M059J (cell line): ENCODE measurements around the gene HPS1. TPM values are rescaled to one million over a fixed set of nuclear protein-coding genes. Genes with fewer than 3 reads are reported as not detected.

Experiments used
- DNase-seq: peaks from one replicate; pipeline ENCODE4 v3.0.0-alpha.2; 2012; ENCODE audit warnings: low read depth
- total RNA-seq: library from RNA; depleted of rRNA; stranded (reverse); fragments of >200 nt; shearing (Covaris generic); gene quantifications from 2 replicates; pipeline ENCODE4 v1.2.3, GENCODE V29; 2014; rRNA removed

HPS1 gene
- 31.7 and 32.2 TPM in 2 replicates for total RNA-seq

DNA sequence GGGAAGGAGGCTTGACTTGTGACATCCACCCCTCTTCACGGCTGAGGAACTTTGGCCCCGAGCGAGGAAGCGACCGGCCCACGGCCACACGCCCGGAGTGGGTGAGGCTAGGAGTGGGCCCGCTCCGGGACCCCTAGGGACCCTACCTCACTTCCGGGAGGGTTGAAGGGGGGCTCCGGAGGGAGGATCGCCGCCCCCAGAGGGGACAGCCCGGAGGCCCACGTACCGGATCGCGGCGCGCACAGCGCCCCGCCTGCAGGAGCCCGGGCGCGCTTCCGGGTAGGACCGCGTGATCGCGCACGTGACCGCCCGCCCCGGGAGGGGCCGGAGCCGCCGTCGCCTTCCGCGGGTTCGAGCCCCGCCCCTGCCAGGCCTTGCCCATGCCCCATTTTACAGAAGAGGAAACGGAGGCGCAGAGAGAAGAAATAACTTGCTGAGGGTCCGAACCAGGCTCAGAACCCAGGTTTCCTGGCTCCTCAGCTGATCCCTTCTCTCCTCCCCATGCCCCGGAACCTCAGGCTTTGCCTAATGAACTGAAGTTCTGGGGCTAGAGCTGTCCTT, at the start of gene HPS1:
HPS1 (minus strand) TSS at position 275 of the 561 bp plus-strand sequence. CDS start 3,695 bp downstream, outside the sequence.
- DNase-seq = peak; percentile 59

DNA sequence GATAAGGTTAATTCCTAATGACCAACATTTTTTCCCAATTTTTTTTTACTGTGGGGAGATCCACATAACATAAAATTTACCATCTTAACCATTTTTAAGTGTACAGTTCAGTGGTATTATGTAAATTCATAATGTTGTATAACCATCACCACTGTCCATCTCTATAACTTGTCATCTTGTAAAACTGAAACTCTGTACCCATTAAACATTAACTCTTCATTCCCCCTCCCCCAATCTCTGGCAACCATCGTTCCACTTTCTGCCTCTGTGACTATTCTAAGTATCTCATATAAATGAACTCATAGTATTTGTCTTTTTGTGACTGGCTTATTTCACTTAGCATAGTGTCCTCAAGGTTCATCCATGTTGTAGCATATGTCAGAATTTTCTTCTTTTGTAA, 46.0 kb upstream of the HPS1 start:
- no peak for DNase-seq

GRCh38 chr10:98489561-98490481, 43.1 kb upstream of the HPS1 start:
- DNase-seq = no peak

GRCh38 chr10:98488669-98489430, 42.1 kb upstream of the HPS1 start:
- no peak for DNase-seq

- DNase-seq = no peak
Observed at GRCh38 chr10:98487649-98488048, 40.9 kb upstream of the HPS1 start.

DNA sequence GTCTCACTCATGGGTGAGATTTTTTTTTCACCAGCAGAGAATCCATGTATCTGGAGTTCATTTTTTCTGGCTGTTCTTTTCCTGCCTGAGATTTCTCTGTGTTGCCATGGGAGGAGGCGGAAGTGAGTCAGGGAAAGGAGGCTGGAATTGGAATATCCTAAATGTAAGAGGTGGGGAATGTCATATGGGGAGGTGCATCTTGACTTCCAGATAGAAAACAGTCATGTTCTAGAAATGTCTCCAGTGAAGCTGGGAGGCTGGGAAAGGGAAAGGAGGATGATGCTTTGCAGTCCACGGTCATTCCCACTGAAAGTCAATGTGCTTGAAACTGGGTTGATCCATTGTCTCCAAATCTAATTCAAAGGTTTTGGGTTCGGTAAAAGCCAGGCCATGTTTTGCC, 39.7 kb upstream of the HPS1 start:
- peak; percentile 76 for DNase-seq

- DNase-seq = peak; percentile 45
Observed at GRCh38 chr10:98485959-98486358, 39.2 kb upstream of the HPS1 start.

- no peak for DNase-seq
Observed at GRCh38 chr10:98483658-98484057, 36.9 kb upstream of the HPS1 start.

DNA sequence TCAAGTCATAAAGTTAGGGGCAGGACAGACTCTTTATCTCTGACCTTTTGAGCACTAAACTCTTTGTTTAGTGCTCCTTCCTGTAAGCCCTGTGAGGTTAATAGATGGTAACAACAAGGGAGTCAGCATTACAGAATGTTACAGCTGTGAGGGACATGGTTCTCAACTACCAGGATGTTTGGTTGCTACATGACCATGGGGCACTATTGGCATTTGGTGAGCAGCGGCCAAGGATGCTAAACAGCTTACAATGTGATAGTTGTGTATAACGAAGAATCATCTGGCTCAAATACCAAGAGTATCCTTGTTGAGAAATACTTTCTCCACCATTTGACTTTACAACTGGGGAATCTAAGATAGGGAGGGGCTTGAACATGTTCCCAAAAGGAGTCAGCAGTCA, 35.4 kb upstream of the HPS1 start:
- no peak for DNase-seq

- no peak for DNase-seq
Observed at GRCh38 chr10:98481404-98481945, 34.7 kb upstream of the HPS1 start.

GRCh38 chr10:98478430-98479222, 31.9 kb upstream of the HPS1 start:
- DNase-seq = peak; percentile 58

DNA sequence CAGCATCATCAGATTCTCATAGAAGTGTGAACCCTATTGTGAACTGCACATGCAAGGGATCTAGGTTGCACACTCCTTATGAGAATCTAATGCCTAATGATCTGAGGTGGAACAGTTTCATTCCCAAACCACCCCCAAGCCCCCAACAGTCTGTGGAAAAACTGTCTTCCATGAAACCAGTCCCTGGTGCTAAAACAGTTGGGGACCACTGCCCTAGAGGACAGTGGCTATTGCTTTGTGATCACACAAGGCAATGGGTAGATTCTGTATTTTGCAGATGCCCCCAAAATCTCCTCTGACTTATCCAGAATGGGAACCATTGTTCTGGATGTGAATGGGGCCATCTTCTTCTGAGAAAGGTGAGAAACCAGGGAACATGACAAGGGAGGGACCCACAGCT, 31.1 kb upstream of the HPS1 start:
- no peak for DNase-seq

GRCh38 chr10:98474628-98475027, 27.9 kb upstream of the HPS1 start:
- DNase-seq = no peak

DNA sequence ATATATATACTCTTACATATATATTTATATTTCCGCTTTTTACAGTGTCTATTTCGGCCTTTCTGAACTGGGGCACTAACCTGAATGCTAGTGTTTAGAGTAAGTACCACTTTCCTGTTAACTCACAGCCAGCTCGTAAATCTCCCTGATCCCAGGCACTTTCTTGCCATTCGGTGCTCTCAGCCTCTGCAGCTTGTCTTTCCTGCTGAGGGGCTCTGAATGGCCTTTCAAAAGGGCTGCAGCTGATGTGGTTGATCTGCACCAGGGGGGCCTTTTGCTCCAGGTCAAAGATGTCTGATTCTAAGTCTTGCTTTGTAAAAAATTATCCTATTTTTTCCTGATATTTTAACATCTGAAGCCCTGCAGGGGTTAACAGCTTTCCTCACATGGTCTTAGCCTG, 25.5 kb upstream of the HPS1 start:
- DNase-seq = no peak

DNA sequence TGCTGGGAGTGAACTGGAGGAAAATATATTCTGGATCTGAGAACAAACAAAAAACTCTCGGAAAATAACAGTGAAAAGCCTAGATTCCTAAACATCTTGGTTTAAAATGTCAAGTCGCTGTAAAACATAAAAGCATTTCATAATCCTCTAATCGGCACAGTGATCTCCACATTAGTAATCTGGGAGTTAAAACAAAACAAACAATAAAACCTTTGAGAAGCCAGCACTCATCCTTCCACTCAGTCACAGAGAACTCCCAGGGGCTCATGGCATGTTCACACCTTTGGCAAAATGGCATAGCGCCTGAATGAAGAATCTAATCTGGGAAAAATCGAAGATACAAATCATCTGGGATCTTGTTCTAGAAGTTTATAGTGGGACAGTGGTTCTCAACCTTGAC, 24.1 kb upstream of the HPS1 start:
- DNase-seq = peak; percentile 16

- DNase-seq = no peak
Observed at GRCh38 chr10:98469001-98469931, 22.5 kb upstream of the HPS1 start.

GRCh38 chr10:98467506-98468318, 21.0 kb upstream of the HPS1 start:
- peak; percentile 84 for DNase-seq

GRCh38 chr10:98466861-98467505, 20.2 kb upstream of the HPS1 start:
- no peak for DNase-seq

GRCh38 chr10:98465866-98466265, 19.1 kb upstream of the HPS1 start:
- no peak for DNase-seq
